ENCODE data around the gene DNAH12.
"Not testable (repeated sequence)": the region's sequence is repeated elsewhere in the genome, so short reads cannot be mapped to it uniquely, and the experiment has no call there.

The DNAH12 gene

DNA sequence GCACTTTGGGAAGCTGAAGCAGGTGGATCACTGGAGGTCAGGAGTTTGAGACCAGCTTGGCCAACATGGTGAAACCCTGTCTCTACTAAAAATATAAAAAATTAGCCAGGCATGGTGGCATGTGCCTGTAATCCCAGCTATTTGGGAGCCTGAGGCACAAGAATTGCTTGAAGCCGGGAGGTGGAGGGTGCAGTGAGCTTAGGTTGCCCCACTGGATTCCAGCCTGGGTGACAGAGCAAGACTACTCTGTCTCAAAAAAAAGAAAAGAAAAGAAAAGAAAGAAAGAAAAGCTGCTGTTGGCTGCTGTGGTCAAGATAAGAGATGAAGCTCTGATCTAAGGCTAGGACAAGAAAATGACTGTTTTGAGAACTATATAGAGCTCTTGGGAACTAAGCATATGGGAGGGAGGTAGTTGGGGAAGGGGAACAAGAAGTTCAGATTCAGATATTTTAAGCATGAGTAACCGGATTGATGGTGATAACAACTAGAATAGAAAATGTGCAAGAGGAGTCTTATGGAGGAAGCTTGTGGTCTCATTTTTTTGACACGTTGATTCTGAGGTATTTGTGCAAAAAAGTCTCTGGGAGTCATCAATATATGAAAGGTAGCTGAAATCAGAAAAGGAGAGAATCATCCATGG, 25.7 kb downstream of the DNAH12 start:
- DNase-seq: no peak

DNA sequence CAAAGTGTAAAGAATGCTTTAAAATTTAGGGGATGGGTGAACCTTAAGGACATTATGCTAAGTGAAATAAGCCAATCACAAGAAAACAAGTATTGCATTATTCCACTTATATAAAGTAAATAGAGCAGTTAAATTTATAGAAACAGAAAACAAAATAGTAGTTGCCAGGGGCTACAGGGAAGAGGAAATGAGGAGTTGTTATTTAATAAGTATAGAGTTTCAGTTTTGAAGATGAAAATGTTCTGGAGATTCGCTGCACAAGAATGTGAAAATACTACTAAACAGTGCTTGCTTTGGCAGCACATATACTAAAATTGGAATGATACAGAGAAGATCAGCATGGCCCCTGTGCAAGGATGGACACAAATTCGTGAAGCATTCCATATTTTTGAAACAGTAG, 32.0 kb downstream of the DNAH12 start:
- DNase-seq: no peak

GRCh38 chr3:57505901-57506300, 38.2 kb downstream of the DNAH12 start:
- DNase-seq: no peak

GRCh38 chr3:57500506-57500905, 43.6 kb downstream of the DNAH12 start:
- no peak for DNase-seq

DNA sequence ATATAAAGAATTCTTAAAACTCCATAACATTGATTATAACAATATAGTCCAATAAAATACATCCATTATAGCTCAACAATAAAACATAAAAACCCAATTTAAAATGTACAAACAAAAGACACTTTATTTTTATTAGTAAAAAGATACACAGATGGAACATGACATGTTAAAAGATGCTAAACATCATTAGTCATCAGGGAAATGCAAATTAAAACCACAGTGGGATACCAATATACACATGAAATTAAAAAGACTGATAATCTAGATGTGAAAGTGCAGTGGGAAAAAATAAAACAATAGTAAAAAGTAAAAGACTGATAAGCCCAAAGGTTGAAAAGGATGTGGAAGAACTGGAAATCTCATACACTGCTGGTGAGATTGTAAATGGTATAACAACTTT, 46.2 kb downstream of the DNAH12 start:
- no peak for DNase-seq

GRCh38 chr3:57484563-57484962, 59.6 kb downstream of the DNAH12 start:
- DNase-seq: no peak

DNA sequence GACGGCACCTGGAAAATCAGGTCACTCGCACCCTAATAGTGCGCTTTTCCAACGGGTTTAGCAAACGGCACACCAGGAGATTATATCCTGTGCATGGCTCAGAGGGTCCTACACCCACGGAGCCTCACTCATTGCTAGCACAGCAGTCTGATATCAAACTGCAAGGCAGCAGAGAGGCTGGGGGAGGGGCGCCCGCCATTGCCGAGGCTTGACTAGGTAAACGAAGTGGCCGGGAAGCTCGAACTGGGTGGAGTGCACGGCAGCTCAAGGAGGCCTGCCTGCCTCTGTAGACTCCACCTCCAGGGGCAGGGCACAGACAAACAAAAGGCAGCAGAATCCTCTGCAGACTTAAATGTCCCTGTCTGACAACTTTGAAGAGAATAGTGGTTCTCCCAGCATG, 67.0 kb downstream of the DNAH12 start:
- not testable (repeated sequence) for DNase-seq

- DNase-seq: no peak
Observed at GRCh38 chr3:57464801-57465200, 79.3 kb downstream of the DNAH12 start.

- DNase-seq: no peak
Observed at GRCh38 chr3:57464011-57464410, 80.1 kb downstream of the DNAH12 start.

GRCh38 chr3:57451150-57451846, 92.8 kb downstream of the DNAH12 start:
- no peak for DNase-seq

- DNase-seq: not testable (repeated sequence)
Observed at GRCh38 chr3:57449276-57449847, 94.8 kb downstream of the DNAH12 start.

DNA sequence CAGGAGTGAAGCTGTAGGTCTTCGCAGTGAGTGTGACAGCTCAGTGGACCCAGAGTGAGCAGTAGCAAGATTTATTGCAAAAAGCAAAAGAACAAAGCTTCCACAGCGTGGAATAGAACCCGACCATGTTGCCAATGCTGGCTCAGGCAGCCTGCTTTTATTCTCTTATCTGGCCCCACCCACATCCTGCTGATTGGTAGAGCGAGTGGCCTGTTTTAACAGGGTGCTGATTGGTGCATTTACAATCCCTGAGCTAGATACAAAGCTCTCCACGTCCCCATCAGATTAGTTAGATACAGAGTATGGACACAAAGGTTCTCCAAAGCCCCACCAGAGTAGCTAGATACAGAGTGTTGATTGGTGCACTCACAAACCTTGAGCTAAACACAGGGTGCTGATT, 95.7 kb downstream of the DNAH12 start:
- DNase-seq: not testable (repeated sequence)

DNA sequence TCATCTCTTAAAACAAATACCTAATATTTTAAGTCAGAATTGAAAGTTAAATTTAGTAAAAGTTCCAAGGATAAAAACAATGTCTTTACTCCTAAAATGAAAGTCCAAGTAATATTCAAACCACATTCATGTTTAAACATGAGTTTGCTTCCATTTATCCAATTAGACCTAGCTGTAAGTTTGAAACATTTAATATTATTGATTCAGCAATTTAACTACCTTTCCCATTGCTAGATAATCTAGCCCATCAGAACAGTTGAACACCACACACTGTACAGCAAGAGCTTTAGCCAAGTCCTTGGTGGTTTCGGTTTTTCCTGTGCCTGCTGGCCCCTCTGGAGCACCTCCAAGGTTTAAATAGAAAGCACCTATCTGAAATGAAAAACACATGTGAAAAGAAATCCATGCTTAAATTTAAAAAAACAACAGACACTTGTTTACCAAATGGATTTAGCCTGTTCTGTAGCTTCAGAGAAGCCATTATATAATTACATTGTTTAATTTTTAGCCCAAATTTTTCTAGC, 97.8 kb downstream of the DNAH12 start:
- no peak for DNase-seq

- no peak for DNase-seq
Observed at GRCh38 chr3:57444469-57444868, 99.7 kb downstream of the DNAH12 start.

DNA sequence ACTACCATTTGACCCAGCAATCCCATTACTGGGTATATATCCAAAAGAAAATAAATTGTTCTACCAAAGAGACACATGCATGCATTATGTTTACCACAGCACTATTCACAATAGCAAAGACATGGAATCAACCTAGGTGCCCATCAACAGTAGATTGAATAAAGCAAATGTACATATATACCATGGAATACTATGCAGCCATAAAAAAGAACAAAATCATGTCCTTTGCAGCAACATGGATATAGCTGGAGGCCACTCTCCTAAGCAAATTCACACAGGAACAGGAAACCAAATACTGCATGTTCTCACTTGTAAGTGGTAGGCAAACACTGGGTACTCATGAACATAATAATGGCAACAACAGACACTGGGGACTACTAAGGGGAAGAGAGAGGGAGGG, 104.0 kb downstream of the DNAH12 start:
- DNase-seq: not testable (repeated sequence)

- DNase-seq: not testable (repeated sequence)
Observed at GRCh38 chr3:57438460-57438859, 105.7 kb downstream of the DNAH12 start.

DNA sequence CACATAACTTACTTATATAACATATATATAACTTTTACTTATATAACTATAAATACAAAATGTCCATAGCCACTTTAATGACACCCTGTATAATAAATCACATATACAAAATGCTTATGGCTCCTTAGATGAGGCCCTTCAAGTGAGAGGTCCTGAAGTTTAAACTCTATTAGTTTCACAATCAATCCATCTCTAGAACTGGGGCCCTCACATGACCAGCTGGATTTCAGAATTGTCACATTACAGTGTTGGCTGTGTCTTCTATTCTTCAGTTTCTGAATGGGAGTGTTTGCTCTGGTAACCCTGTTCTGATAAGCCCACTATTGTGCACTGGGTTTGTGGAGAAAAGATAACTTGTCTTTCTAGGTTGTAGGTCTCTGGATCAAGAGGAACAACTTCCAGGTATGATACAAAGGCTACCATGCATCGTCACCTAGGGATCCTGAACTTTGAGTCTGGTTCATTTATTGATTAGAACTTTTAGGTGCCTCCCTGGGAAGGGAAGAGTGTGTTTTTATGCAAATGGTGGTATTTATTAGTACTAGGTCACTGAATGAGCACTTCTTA, 107.9 kb downstream of the DNAH12 start:
- DNase-seq: no peak

GRCh38 chr3:57434041-57434440, 110.1 kb downstream of the DNAH12 start:
- DNase-seq: peak; percentile 10

DNA sequence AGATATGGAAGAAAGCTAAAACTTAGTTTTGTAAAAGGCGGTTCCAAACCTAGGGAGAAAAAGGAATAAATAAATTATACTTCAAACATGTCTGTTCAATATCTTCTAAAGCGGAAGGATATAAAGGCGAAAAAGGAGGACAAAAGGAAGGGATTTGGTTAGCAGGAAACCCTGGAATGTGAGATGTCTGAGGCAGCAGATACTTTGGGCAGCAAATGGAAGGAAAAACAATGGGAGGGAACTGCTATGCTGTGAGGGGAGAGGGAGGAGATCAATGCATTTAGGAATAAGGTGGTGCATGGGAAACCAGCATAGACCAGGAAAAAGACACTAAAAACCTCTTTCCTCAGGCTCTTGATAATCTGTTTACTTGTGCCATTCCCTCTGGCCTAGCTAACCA, 120.8 kb downstream of the DNAH12 start:
- DNase-seq: no peak

DNA sequence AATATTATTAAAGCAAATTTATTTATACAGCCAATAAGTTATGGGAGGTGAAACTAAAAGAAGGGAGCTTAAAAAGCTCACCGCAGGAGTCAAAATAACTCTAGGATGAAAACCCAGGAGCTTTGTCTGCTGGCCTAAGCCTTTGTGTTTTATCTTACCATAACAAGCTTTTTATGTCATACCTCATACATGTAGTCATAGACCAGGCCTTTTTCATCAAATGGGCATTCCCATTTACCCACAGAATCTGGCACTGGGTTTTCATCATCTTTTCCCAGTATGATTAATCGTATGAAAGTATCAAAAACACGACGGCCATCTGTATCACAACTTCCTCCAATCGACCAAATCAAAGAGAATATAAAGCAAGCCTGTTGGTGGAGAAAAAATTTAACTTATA, 122.8 kb downstream of the DNAH12 start:
- DNase-seq: no peak

DNA sequence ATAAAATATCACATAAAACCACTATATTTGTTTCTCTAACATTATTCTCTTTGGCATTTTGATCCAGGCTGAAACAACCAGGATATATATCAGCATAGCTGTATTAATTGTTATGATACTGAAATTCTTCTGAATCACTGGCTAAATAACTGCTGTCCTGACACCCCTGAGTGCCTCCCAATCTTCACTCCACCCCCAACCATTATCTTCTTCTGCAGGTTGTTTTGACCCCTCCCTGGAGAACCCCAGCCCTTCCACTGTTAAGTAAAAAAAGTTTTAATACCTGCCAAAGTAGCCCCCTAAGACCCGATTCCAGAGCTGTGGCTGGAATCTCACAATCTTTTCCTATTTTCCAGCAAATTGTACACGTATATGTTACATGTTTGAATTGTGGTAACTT, 124.1 kb downstream of the DNAH12 start:
- DNase-seq: no peak

- DNase-seq: no peak
Observed at GRCh38 chr3:57411715-57412114, 132.4 kb downstream of the DNAH12 start.

GRCh38 chr3:57409471-57409870, 134.7 kb downstream of the DNAH12 start:
- DNase-seq: no peak

DNA sequence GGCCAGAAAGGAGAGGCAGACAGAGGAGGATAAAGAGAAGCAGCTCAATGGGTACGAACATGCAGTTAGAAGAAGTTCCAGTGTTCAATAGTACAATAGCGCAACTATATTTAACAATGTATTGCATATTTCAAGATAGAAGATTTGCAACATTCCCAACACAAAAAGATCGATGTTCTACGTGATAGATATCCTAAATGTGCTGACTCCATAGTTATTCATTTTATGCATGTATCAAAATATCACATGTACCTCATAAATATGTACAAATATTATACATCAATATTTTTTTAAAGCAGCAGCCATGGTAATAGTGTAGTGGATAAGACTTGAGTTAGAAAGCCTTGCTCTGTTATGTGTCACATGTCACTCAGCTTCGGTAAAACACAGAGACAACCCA, 141.5 kb downstream of the DNAH12 start:
- DNase-seq: no peak
